Lower lobe of right lung (tissue), 2 donors: ENCODE results near the gene KSR2. TPM values are rescaled to one million over a fixed set of nuclear protein-coding genes. Genes with fewer than 3 reads are reported as not detected.

Experiments used
- ATAC-seq, 2 donors: fragments of 200-7000 bp; cut with Tn5 transposase; one replicate each; pipeline ENCODE4 v1.9.1; 2020 to 2022; ENCODE audit warnings: mild to moderate bottlenecking in 2 of 2, moderate library complexity in 2 of 2
- DNase-seq: peaks from one replicate; pipeline ENCODE4 v3.0.0-alpha.2; 2020
- H3K27ac ChIP-seq: fragments of 200-600 bp; one replicate; pipeline ENCODE4 v1.8.0; 2022
- H3K27me3 ChIP-seq: fragments of 200-600 bp; one replicate; pipeline ENCODE4 v1.8.0; 2022; ENCODE audit warnings: low read depth
- H3K36me3 ChIP-seq: fragments of 200-600 bp; one replicate; pipeline ENCODE4 v1.8.0; 2022; ENCODE audit warnings: mild to moderate bottlenecking
- H3K4me1 ChIP-seq: fragments of 200-600 bp; one replicate; pipeline ENCODE4 v1.8.0; 2022
- H3K4me3 ChIP-seq: fragments of 200-600 bp; one replicate; pipeline ENCODE4 v1.8.0; 2022; ENCODE audit warnings: mild to moderate bottlenecking
- H3K9me3 ChIP-seq: fragments of 200-600 bp; one replicate; pipeline ENCODE4 v1.8.0; 2022
- intact Hi-C: fragments of 100-400 bp; cut with DNase I; formaldehyde crosslinking; loops from one replicate; pipeline ENCODE4 v1.11.0; 2022
- total RNA-seq: library from RNA; stranded (reverse); fragmentation: NEBNext Ultra II Directional; extraction: Animal tissue kit (Norgen Biotek cat#: 25700); gene quantifications from one replicate; pipeline ENCODE4 v1.2.1, GENCODE V29; 2021
- TF ChIP-seq, protein P1 (sequence below): fragments of 200-600 bp; IDR thresholded peaks from one replicate; pipeline ENCODE4 v1.8.0; 2022; ENCODE audit warnings: antibody characterized with exemption, mild to moderate bottlenecking
- donor health status: DM: no; HTN: yes; CAD: no; lungs with severe emphysema.

Gene KSR2
- total RNA-seq, 1 donor from 2014 or later = 1.0 TPM

DNA sequence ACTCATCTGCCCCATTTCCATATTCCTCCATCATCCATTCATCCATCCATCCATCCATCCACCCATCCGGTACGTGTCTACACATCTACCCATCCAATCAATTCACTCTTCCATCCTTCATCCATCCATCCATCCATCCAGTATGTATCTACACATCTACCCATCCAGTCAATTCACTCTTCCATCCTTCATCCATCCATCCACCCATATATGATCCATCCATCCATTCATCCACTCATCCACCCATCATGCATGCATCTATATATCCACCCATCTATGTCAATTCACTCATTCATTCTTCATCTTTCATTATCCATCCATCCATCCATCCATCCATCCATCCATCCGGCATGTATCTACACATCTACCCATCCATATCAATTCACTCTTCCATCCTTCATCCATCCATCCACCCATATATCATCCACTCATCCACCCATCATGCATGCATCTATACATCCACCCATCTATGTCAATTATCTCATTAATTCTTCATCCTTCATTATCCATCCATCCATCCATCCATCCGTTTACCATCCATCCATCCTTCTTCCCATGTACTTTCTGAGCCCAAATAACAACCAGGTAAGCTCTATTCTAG lies 498.8 kb downstream of the KSR2 start:
- ATAC-seq (no peak), DNase-seq (no peak)
- Histone ChIP-seq H3K36me3 (no peaks in the 10 kb centered on the region), H3K4me3 (no peak overlapping the region), H3K27me3 (no peaks in the 10 kb centered on the region), H3K4me1 (no peaks in the 10 kb centered on the region), H3K9me3 (peaks cover 5% of the 10 kb centered on the region), H3K27ac (no peak overlapping the region)
- TF ChIP-seq, protein P1, sequence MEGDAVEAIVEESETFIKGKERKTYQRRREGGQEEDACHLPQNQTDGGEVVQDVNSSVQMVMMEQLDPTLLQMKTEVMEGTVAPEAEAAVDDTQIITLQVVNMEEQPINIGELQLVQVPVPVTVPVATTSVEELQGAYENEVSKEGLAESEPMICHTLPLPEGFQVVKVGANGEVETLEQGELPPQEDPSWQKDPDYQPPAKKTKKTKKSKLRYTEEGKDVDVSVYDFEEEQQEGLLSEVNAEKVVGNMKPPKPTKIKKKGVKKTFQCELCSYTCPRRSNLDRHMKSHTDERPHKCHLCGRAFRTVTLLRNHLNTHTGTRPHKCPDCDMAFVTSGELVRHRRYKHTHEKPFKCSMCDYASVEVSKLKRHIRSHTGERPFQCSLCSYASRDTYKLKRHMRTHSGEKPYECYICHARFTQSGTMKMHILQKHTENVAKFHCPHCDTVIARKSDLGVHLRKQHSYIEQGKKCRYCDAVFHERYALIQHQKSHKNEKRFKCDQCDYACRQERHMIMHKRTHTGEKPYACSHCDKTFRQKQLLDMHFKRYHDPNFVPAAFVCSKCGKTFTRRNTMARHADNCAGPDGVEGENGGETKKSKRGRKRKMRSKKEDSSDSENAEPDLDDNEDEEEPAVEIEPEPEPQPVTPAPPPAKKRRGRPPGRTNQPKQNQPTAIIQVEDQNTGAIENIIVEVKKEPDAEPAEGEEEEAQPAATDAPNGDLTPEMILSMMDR = no peak
- intact Hi-C loops = no loop called here

DNA sequence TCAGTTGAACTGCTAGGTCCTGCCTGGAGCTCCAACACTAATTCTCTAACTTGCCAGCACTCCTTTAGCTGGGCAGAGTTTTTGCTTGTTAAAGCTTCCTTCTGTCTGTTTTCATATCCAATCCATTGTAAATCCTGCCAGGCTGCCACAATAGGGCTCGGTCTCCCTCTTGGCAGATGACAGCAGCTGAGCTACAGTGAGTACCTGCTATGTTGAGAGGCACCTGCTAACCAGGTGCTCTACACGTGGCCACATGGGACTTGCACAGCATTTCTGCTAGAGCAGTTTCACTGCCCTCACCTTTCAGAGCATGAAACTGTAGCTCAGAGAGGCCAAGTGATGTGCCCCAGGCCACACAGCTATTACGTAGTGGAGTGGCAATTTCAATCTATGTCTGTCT lies 500.8 kb downstream of the KSR2 start:
- Histone ChIP-seq H3K4me1 (no peaks in the 10 kb centered on the region), H3K9me3 (peaks cover 5% of the 10 kb centered on the region), H3K4me3 (no peak overlapping the region), H3K36me3 (no peaks in the 10 kb centered on the region), H3K27ac (no peak overlapping the region), H3K27me3 (no peaks in the 10 kb centered on the region)
- TF ChIP-seq, protein P1 = no peak
- DNase-seq (no peak), ATAC-seq (no peak)
- intact Hi-C loops = no loop called here

DNA sequence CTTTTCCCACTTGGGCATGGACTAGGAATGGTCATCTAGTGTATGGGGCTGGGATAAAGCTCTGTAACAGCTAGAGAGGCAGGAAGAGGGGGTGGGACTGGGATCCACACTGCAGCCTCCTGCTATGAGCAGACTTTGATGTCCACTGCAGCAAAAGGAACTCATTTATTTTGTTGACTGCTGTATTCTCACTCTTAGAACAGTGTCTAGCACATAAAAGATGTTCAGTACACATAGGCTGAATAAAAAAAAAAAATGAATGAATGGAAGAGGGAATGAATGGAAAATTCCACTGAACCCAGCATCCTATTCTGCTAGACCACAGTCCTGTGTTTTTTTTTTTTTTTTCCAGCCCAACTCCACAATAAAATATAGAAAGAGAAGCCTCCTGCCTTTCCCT lies 501.2 kb downstream of the KSR2 start:
- intact Hi-C loops = no loop called here
- H3K27ac ChIP-seq = no peak overlapping the region
- H3K27me3 ChIP-seq = no peaks in the 10 kb centered on the region
- H3K4me1 ChIP-seq = no peaks in the 10 kb centered on the region
- ATAC-seq (no peak), DNase-seq (no peak)
- TF ChIP-seq, protein P1 = no peak
- H3K4me3 ChIP-seq = no peak overlapping the region
- H3K9me3 ChIP-seq = peaks cover 5% of the 10 kb centered on the region
- H3K36me3 ChIP-seq = no peaks in the 10 kb centered on the region

DNA sequence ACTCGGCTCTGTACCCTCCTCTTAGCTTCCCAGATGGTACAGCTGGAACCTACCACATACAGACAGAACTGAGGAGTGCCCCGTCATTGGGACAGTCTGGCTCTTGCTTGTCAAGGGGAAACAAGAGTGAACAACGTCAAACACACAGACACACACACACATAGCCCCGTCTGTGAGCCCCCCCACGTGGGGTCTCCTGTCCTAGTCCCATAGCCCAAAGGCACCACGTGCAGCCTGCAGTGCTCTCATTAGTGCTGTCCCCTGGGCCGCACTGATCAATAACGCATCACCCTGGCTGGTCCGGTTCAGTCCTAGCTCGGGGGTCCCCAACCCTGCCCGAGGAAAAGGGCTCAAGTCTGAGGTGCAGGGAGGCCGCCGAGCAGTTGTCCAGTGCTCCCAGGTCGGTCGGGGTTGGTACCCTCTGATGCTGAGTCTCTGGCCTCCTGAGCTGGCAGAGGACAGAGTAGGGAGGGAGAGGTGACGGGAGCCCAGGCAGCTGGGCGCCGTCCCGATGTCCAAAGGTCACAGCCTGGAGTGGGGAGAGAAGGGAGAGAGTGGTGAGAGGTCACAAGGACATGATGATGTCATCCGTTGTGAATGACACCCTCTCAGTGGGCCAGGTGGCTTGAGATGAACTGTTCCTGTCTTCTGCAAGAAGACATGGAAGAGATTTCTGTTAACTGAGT lies 502.0 kb downstream of the KSR2 start:
- no peak overlapping the region for H3K27ac ChIP-seq
- no peak for DNase-seq
- H3K9me3 ChIP-seq = peaks cover 5% of the 10 kb centered on the region
- no peaks in the 10 kb centered on the region for H3K36me3 ChIP-seq
- no peaks in the 10 kb centered on the region for H3K27me3 ChIP-seq
- intact Hi-C loops = no loop called here
- TF ChIP-seq, protein P1 = no peak
- H3K4me3 ChIP-seq = no peak overlapping the region
- H3K4me1 ChIP-seq = no peaks in the 10 kb centered on the region
- no peak for ATAC-seq

DNA sequence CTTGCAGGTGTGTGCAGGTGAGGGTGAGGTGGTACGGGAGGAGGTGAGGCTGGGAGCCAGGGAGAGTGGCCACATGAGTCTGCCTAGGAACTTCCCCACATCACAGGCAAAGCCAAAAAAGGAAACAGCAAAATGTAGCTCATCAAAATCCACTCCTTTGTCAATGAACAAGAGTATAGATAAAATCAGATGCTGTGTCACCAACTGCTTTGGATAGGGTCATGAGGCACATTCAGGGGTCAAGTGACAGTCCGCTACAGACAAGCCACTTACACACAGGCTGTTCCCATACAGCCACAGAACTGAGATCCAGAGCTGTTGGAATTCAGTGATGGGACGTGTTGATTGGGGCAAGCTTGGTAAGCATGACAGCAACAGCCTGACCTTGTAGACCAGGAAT lies 507.1 kb downstream of the KSR2 start:
- intact Hi-C loops = no loop called here
- Histone ChIP-seq H3K9me3 (no peaks in the 10 kb centered on the region), H3K27ac (no peak overlapping the region), H3K4me3 (no peak overlapping the region), H3K27me3 (no peaks in the 10 kb centered on the region), H3K36me3 (no peaks in the 10 kb centered on the region), H3K4me1 (peaks cover 4% of the 10 kb centered on the region)
- TF ChIP-seq, protein P1 = no peak
- no peak for ATAC-seq
- DNase-seq = no peak
